PC-9 (cell line): ENCODE data around the gene CCDC146. TPM values are rescaled to one million over a fixed set of nuclear protein-coding genes. Genes with fewer than 3 reads are reported as not detected.

Experiments
- BruUV-seq: library from RNA; stranded (reverse); fragments of 400-500 nt; replicated peaks from 2 replicates; lab custom pipeline; 2021; lab: Mats Ljungman, UMichigan
- CTCF ChIA-PET: fragments of 300-600 bp; sonication (Branson Sonifier 250); formaldehyde crosslinking; loops from one replicate; lab custom pipeline; 2022; ENCODE audit warnings: antibody characterized with exemption; lab: Charles Lee
- POLR2A ChIA-PET: fragments of 300-600 bp; sonication (Branson Sonifier 250); formaldehyde crosslinking; loops from one replicate; lab custom pipeline; 2022; ENCODE audit warnings: antibody characterized with exemption; ENCODE audit not compliant: unreplicated experiment; lab: Charles Lee
- DNase-seq, 2 experiments: peaks; one replicate each; pipeline versions ENCODE4 v3.0.0 to v3.0.0-alpha.2; 2015 to 2022; ENCODE audit warnings: mixed read lengths in 1 of 2
- H2AFZ ChIP-seq: fragments of 200-600 bp; sonication (generic); 2 replicates; pipeline ENCODE4 v1.8.1; 2017; ENCODE audit warnings: antibody characterized with exemption
- H3F3A ChIP-seq: fragments of 200-600 bp; sonication (generic); 2 replicates; pipeline ENCODE4 v1.8.1; 2017; ENCODE audit warnings: antibody characterized with exemption, mild to moderate bottlenecking, low read depth; ENCODE audit not compliant: insufficient read depth
- H3K27ac ChIP-seq: fragments of 200-600 bp; sonication (generic); 2 replicates; pipeline ENCODE4 v1.6.1; 2016; ENCODE audit warnings: mixed run types
- H3K27me3 ChIP-seq: fragments of 200-600 bp; sonication (generic); 2 replicates; pipeline ENCODE4 v1.6.1; 2016; ENCODE audit warnings: low read depth, mixed run types; ENCODE audit not compliant: insufficient read depth
- H3K36me3 ChIP-seq: fragments of 200-600 bp; sonication (generic); 2 replicates; pipeline ENCODE4 v1.6.1; 2016; ENCODE audit warnings: low read depth, mixed run types
- H3K4me1 ChIP-seq: fragments of 200-600 bp; sonication (generic); replicated peaks from 2 replicates; pipeline ENCODE4 v1.6.1; 2016; ENCODE audit warnings: mixed run types; ENCODE audit not compliant: insufficient read depth
- H3K4me2 ChIP-seq: fragments of 200-600 bp; sonication (generic); 2 replicates; pipeline ENCODE4 v1.6.1; 2017; ENCODE audit warnings: mixed run types
- H3K4me3 ChIP-seq: fragments of 200-600 bp; sonication (generic); 2 replicates; pipeline ENCODE4 v1.6.1; 2016; ENCODE audit warnings: mixed run types
- H3K79me2 ChIP-seq: fragments of 200-600 bp; sonication (generic); 2 replicates; pipeline ENCODE4 v1.6.1; 2017; ENCODE audit warnings: low read depth, mixed run types
- H3K9me2 ChIP-seq: fragments of 200-600 bp; sonication (generic); 2 replicates; pipeline ENCODE4 v1.8.1; 2017; ENCODE audit warnings: mild to moderate bottlenecking; ENCODE audit not compliant: insufficient read depth
- H3K9me3 ChIP-seq: fragments of 200-600 bp; sonication (generic); 2 replicates; pipeline ENCODE4 v1.8.1; 2016; ENCODE audit warnings: low read depth; ENCODE audit not compliant: insufficient read depth
- H4K20me1 ChIP-seq: fragments of 200-600 bp; sonication (generic); 2 replicates; pipeline ENCODE4 v1.8.1; 2017; ENCODE audit not compliant: insufficient read depth
- CTCF ChIP-seq: fragments of 200-600 bp; sonication (generic); conservative IDR thresholded peaks from 2 replicates; pipeline ENCODE4 v1.6.1; 2017; ENCODE audit warnings: mixed run types, antibody characterized with exemption, mild to moderate bottlenecking, moderate library complexity
- EZH2 ChIP-seq: fragments of 200-600 bp; sonication (generic); IDR thresholded peaks from 2 replicates; pipeline ENCODE4 v1.8.0; 2017; ENCODE audit warnings: antibody characterized with exemption, low read depth
- intact Hi-C: fragments of 100-400 bp; cut with micrococcal nuclease; formaldehyde crosslinking; loops from one replicate; pipeline ENCODE4 v1.10.0; 2022; ENCODE audit not compliant: unreplicated experiment
- total RNA-seq: library from RNA; stranded (reverse); gene quantifications from 2 replicates; pipeline ENCODE4 v1.2.3, GENCODE V29; 2021

CCDC146 gene
- total RNA-seq, 1 experiment from 2014 or later: 15.9 TPM

- Histone ChIP-seq H3K9me3 (no peaks in the 10 kb centered on the region; the same call in 1 of the 2 replicates), H3K4me3 (no peak overlapping the region), H3K4me2 (no peak overlapping the region), H2AFZ (no peak overlapping the region), H3K9me2 (no peaks in the 10 kb centered on the region), H3K79me2 (no peaks in the 10 kb centered on the region), H3K27ac (no peak overlapping the region), H4K20me1 (no peaks in the 10 kb centered on the region), H3K4me1 (peaks cover 13% of the 10 kb centered on the region), H3K36me3 (no peaks in the 10 kb centered on the region), H3K27me3 (no peaks in the 10 kb centered on the region), H3F3A (no peaks in the 10 kb centered on the region)
- CTCF ChIA-PET: no interaction called here
- intact Hi-C loops: no loop called here
- TF ChIP-seq EZH2: no peak
- no peak for TF ChIP-seq CTCF
- BruUV-seq: no TSS peak
- no peak for DNase-seq
- POLR2A ChIA-PET: no interaction called here
Measured at GRCh38 chr7:77337456-77337990, 215.1 kb downstream of the CCDC146 start.

- H2AFZ ChIP-seq: no peak overlapping the region
- H3K9me3 ChIP-seq: no peaks in the 10 kb centered on the region; the same call in 1 of the 2 replicates
- ChIA-PET CTCF (interaction anchor here (0.5 kb wide), 1 partner anchor 900 kb away, joined by 5 read pairs; no protein-coding TSS in a partner anchor), POLR2A (no interaction called here)
- peaks cover 13% of the 10 kb centered on the region for H3K4me1 ChIP-seq
- TF ChIP-seq EZH2 (no peak), CTCF (no peak)
- no peaks in the 10 kb centered on the region for H4K20me1 ChIP-seq
- intact Hi-C loops: no loop called here
- H3K9me2 ChIP-seq: no peaks in the 10 kb centered on the region
- H3K27ac ChIP-seq: no peak overlapping the region
- H3K4me3 ChIP-seq: no peak overlapping the region
- no peak for DNase-seq
- BruUV-seq: no TSS peak
- no peaks in the 10 kb centered on the region for H3F3A ChIP-seq
- H3K27me3 ChIP-seq: no peaks in the 10 kb centered on the region
- H3K4me2 ChIP-seq: no peak overlapping the region
- no peaks in the 10 kb centered on the region for H3K36me3 ChIP-seq
- no peaks in the 10 kb centered on the region for H3K79me2 ChIP-seq
Measured at GRCh38 chr7:77338260-77338659, 215.8 kb downstream of the CCDC146 start.

GRCh38 chr7:77338883-77339629, 216.6 kb downstream of the CCDC146 start:
- no TSS peak for BruUV-seq
- Histone ChIP-seq H2AFZ (no peak overlapping the region), H4K20me1 (no peaks in the 10 kb centered on the region), H3K9me3 (no peaks in the 10 kb centered on the region; the same call in 1 of the 2 replicates), H3K9me2 (no peaks in the 10 kb centered on the region), H3K27ac (no peak overlapping the region), H3K4me3 (no peak overlapping the region), H3K4me1 (peaks cover 13% of the 10 kb centered on the region), H3K36me3 (no peaks in the 10 kb centered on the region), H3K27me3 (no peaks in the 10 kb centered on the region), H3K79me2 (no peaks in the 10 kb centered on the region), H3F3A (no peaks in the 10 kb centered on the region), H3K4me2 (peak overlapping the region; percentile 33)
- POLR2A ChIA-PET: no interaction called here
- no peak for TF ChIP-seq EZH2
- no peak for TF ChIP-seq CTCF
- CTCF ChIA-PET: interaction anchor here (0.5 kb wide), 1 partner anchor 900 kb away, joined by 5 read pairs; no protein-coding TSS in a partner anchor
- intact Hi-C loops: no loop called here
- DNase-seq: no peak
